ENCODE results near the gene TM9SF1.

GRCh38 chr14:24176599-24176998 is 18.6 kb downstream of the TM9SF1 start:
- no peak for TF ChIP-seq CTCF (IDR thresholded peaks at IDR 0.05)
- no peak for TF ChIP-seq POLR2AphosphoS5 (IDR thresholded peaks at IDR 0.05; ENCODE audit: low read depth, low read length)

All from Panc1 (cell line).